Left lung (tissue), 10 donors: Measurements from ENCODE around the gene RPS14. TPM values are rescaled to one million over a fixed set of nuclear protein-coding genes. Genes with fewer than 3 reads are reported as not detected.
A peak's percentile ranks its signal among the peaks of the same experiment; 100 is the strongest.
"Not testable (repeated sequence)": the region's sequence is repeated elsewhere in the genome, so short reads cannot be mapped to it uniquely, and the experiment has no call there.

Source experiments
- ATAC-seq: fragments of 200-7000 bp; cut with Tn5 transposase; one replicate; pipeline ENCODE4 v1.9.1; 2020; ENCODE audit warnings: moderate library complexity
- DNase-seq, 4 donors: peaks; one replicate each; pipeline ENCODE4 v3.0.0-alpha.2; 2013 to 2020
- H3K27ac ChIP-seq, 2 donors: fragments of 200-600 bp; sonication (generic) in 1 of 2; one replicate each; pipeline versions ENCODE4 v1.5.0 to v1.8.0; 2020 to 2021
- H3K27me3 ChIP-seq, 2 donors: fragments of 200-600 bp; sonication (generic) in 1 of 2; one replicate each; pipeline versions ENCODE4 v1.5.0 to v1.8.0; 2020 to 2021
- H3K36me3 ChIP-seq, 2 donors: fragments of 200-600 bp; sonication (generic) in 1 of 2; one replicate each; pipeline versions ENCODE4 v1.5.0 to v1.8.0; 2020 to 2021
- H3K4me1 ChIP-seq, 2 donors: fragments of 200-600 bp; one replicate each; pipeline ENCODE4 v1.8.0; 2021
- H3K4me3 ChIP-seq, 2 donors: fragments of 200-600 bp; sonication (generic) in 1 of 2; one replicate each; pipeline versions ENCODE4 v1.5.0 to v1.8.0; 2020 to 2021; ENCODE audit warnings: mild to moderate bottlenecking in 1 of 2
- H3K9me3 ChIP-seq, 2 donors: fragments of 200-600 bp; sonication (generic) in 1 of 2; one replicate each; pipeline versions ENCODE4 v1.5.0 to v1.8.0; 2020 to 2021
- CTCF ChIP-seq, 2 donors: fragments of 200-600 bp; sonication (generic) in 1 of 2; IDR thresholded peaks; one replicate each; pipeline versions ENCODE4 v1.5.0 to v1.8.0; 2021; ENCODE audit warnings: antibody characterized with exemption in 2 of 2
- intact Hi-C, 2 donors: fragments of 100-400 bp; cut with DNase I; formaldehyde crosslinking; loops; one replicate each; pipeline versions ENCODE4 v1.11.2 to v1.14.2; 2022
- polyA plus RNA-seq, 6 donors: library from polyadenylated mRNA; unstranded; fragments of 120-200 nt; gene quantifications; one replicate each; pipeline ENCODE4 v1.2.1, GENCODE V29; 2013; ENCODE audit not compliant: insufficient read length in 6 of 6
- total RNA-seq, 2 donors: library from RNA; stranded (reverse); fragmentation: NEBNext Ultra II Directional; extraction: Animal tissue kit (Norgen Biotek cat#: 25700); gene quantifications; one replicate each; pipeline ENCODE4 v1.2.1, GENCODE V29; 2021
- donor health status: DM: no; HTN: yes; CAD: no.
- donor health status: DM: no; HTN: no; CAD: no.

RPS14 gene
- total and polyA plus RNA-seq, 8 donors = 1,428 to 2,778 (median 2,416) TPM

GRCh38 chr5:150484964-150485692 is 35.6 kb upstream of the RPS14 start:
- Histone ChIP-seq H3K27ac (peak overlapping the region; percentile 93 to 97), H3K27me3 (no peaks in the 10 kb centered on the region), H3K4me3 (peak overlapping the region; percentile 65 to 85), H3K36me3 (peaks cover 0 to 3% of the 10 kb centered on the region in 2 donors), H3K9me3 (no peaks in the 10 kb centered on the region), H3K4me1 (peaks cover 33 to 46% of the 10 kb centered on the region in 2 donors)
- intact Hi-C loops = no loop called here
- ATAC-seq = no peak
- no peak for DNase-seq
- TF ChIP-seq CTCF (IDR thresholded peaks at IDR 0.05) = no peak

- DNase-seq (no peak), ATAC-seq (no peak)
- Histone ChIP-seq H3K9me3 (no peaks in the 10 kb centered on the region), H3K4me3 (no peak overlapping the region), H3K27ac (no peak overlapping the region), H3K4me1 (peaks cover 3 to 36% of the 10 kb centered on the region in 2 donors), H3K27me3 (no peaks in the 10 kb centered on the region), H3K36me3 (no peaks in the 10 kb centered on the region)
- intact Hi-C loops = no loop called here
- no peak for TF ChIP-seq CTCF (IDR thresholded peaks at IDR 0.05)
These were observed 32.5 kb upstream of the RPS14 start for GRCh38 chr5:150481972-150482406.

GRCh38 chr5:150481708-150481965 is 32.1 kb upstream of the RPS14 start:
- TF ChIP-seq CTCF (IDR thresholded peaks at IDR 0.05) = no peak
- Histone ChIP-seq H3K36me3 (no peaks in the 10 kb centered on the region), H3K4me1 (peaks cover 0 to 36% of the 10 kb centered on the region in 2 donors), H3K4me3 (no peak overlapping the region), H3K27me3 (no peaks in the 10 kb centered on the region), H3K27ac (no peak overlapping the region), H3K9me3 (no peaks in the 10 kb centered on the region)
- ATAC-seq (no peak), DNase-seq (no peak)
- intact Hi-C loops = no loop called here

GRCh38 chr5:150479416-150479815 is 29.9 kb upstream of the RPS14 start:
- no peak for DNase-seq
- no peaks in the 10 kb centered on the region for H3K9me3 ChIP-seq
- peak overlapping the region in 1 of 2 donors; percentile 87 for H3K27ac ChIP-seq
- no peaks in the 10 kb centered on the region for H3K27me3 ChIP-seq
- no peak for TF ChIP-seq CTCF (IDR thresholded peaks at IDR 0.05)
- intact Hi-C loops = no loop called here
- no peaks in the 10 kb centered on the region for H3K36me3 ChIP-seq
- H3K4me1 ChIP-seq = peaks cover 0 to 34% of the 10 kb centered on the region in 2 donors
- no peak overlapping the region for H3K4me3 ChIP-seq
- ATAC-seq = no peak

GRCh38 chr5:150476568-150476967 is 27.0 kb upstream of the RPS14 start:
- H3K9me3 ChIP-seq, H3K36me3 ChIP-seq, ATAC-seq, intact Hi-C loops, H3K27me3 ChIP-seq, H3K4me3 ChIP-seq, DNase-seq: not testable (repeated sequence)
- H3K27ac ChIP-seq = peak overlapping the region in 1 of 2 donors; percentile 20
- peaks cover 6 to 40% of the 10 kb centered on the region in 2 donors for H3K4me1 ChIP-seq
